Spinal cord (tissue), 10 donors: ENCODE results near the gene C19orf85. TPM values are rescaled to one million over a fixed set of nuclear protein-coding genes. Genes with fewer than 3 reads are reported as not detected.
A peak's percentile ranks its signal among the peaks of the same experiment; 100 is the strongest.

Experiments used
- DNase-seq, 6 donors: peaks; one replicate each; pipeline versions ENCODE4 v3.0.0 to v3.0.0-alpha.2; 2013 to 2015; ENCODE audit warnings: low spot score in 6 of 6, low read depth in 4 of 6
- H3K27ac ChIP-seq: one replicate; pipeline ENCODE4 v1.5.1; 2013; ENCODE audit warnings: low read depth, low read length, control low read depth
- H3K27me3 ChIP-seq: one replicate; pipeline ENCODE4 v1.6.1; 2013; ENCODE audit warnings: low read length; ENCODE audit not compliant: control insufficient read depth, insufficient read depth
- H3K36me3 ChIP-seq: one replicate; pipeline ENCODE4 v1.6.1; 2013; ENCODE audit warnings: low read length; ENCODE audit not compliant: control insufficient read depth, insufficient read depth
- H3K4me1 ChIP-seq: one replicate; pipeline ENCODE4 v1.6.1; 2013; ENCODE audit warnings: low read length; ENCODE audit not compliant: control insufficient read depth, insufficient read depth
- H3K4me3 ChIP-seq: one replicate; pipeline ENCODE4 v1.5.1; 2013; ENCODE audit warnings: low read depth, low read length, control low read depth
- H3K9me3 ChIP-seq: one replicate; pipeline ENCODE4 v1.6.1; 2013; ENCODE audit warnings: low read length; ENCODE audit not compliant: control insufficient read depth, insufficient read depth
- WGBS: methylation state at CpG from one replicate; pipeline ENCODE4 v1.1.5; 2013; ENCODE audit warnings: missing lambda C conversion rate; ENCODE audit not compliant: insufficient coverage; 5-methylcytosine and 5-hydroxymethylcytosine counted together
- polyA plus RNA-seq, 2 donors: library from polyadenylated mRNA; unstranded; fragments of 120-200 nt; gene quantifications; one replicate each; pipeline ENCODE4 v1.2.1, GENCODE V29; 2013; ENCODE audit not compliant: insufficient read length in 2 of 2
- total RNA-seq, 2 donors: library from RNA; depleted of rRNA in 1 of 2; stranded (reverse); fragments of 120-200 nt in 1 of 2; fragments of >200 nt in 1 of 2; gene quantifications; one replicate each; pipeline versions ENCODE4 v1.2.3 to v1.2.4, GENCODE V29; 2013 to 2014
- donor health status: healthy.

C19orf85 gene
- total and polyA plus RNA-seq, 4 donors, result not detected

DNA sequence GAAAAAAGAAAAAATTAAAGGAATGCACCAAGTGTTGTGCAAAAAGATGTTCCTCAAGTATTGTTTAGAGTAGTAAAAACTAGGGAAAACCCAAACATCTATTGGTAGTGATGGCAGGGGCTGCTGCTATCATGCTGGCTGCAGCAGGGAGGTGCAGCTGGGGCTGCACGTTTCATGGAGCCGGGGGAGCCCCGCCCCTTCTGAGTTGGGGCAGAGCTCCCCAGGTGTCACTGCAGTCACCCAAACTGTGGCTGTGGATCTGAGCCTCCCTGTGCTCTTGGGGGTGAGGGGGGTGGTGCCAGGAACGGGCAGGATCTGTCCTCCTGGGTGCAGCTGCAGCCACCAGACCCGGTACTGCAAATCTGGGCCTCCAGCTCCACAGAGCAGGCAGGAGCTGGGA lies 45.4 kb downstream of the C19orf85 start:
- Histone ChIP-seq H3K27ac (no peak overlapping the region), H3K36me3 (no peaks in the 10 kb centered on the region), H3K4me3 (no peak overlapping the region), H3K27me3 (no peaks in the 10 kb centered on the region), H3K4me1 (peaks cover 10% of the 10 kb centered on the region), H3K9me3 (no peaks in the 10 kb centered on the region)
- WGBS, result 73% methylated on average over 5 of the region's 5 CpGs
- DNase-seq, result no peak

DNA sequence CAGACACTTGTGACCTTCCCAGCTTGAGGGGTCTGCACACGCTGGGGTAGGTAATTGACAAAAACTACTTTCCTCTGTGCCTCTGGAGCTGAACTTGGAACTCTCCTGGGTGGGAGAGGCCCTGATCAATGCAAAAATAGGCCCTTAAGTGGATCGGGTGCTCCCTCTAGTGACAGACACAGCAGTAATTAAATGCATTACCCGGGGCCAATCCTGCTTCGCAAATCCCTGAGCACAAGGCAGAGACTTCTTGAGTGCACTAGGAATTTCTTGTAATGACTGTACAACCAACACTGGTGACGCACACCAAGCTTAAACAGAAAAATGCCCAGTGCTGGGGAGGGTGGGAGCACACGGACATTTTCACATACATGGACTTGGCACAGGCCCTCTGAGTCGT lies 46.4 kb downstream of the C19orf85 start:
- peak in 5 of 6 donors; percentile 47 to 93 (median 71) for DNase-seq
- no peaks in the 10 kb centered on the region for H3K36me3 ChIP-seq
- H3K4me1 ChIP-seq, result peaks cover 4% of the 10 kb centered on the region
- no peaks in the 10 kb centered on the region for H3K27me3 ChIP-seq
- H3K4me3 ChIP-seq, result no peak overlapping the region
- 8% methylated on average over 4 of the region's 7 CpGs for WGBS
- no peaks in the 10 kb centered on the region for H3K9me3 ChIP-seq
- no peak overlapping the region for H3K27ac ChIP-seq

Other genes with a start within 250 kb of the C19orf85 start
- 1 to 10 TPM in 1 of 2 donors, under 1 TPM in 1; 0.59 to 1.9 TPM for gene TMEM86B, start 236.0 kb downstream of the C19orf85 start, total RNA-seq
- gene TMEM86B, start 236.0 kb downstream of the C19orf85 start, polyA plus RNA-seq, result 1 to 10 TPM; 6.6 to 8.0 TPM
- 10 to 100 TPM; 22.6 to 23.9 TPM for gene PPP6R1, start 205.7 kb downstream of the C19orf85 start, total RNA-seq
- 10 to 100 TPM; 58.9 to 66.8 TPM for gene PPP6R1, start 205.7 kb downstream of the C19orf85 start, polyA plus RNA-seq
- 10 to 100 TPM; 19.6 to 24.0 TPM for gene HSPBP1, start 184.6 kb downstream of the C19orf85 start, total RNA-seq
- gene HSPBP1, start 184.6 kb downstream of the C19orf85 start, polyA plus RNA-seq, result 10 to 100 TPM; 68.3 to 71.4 TPM
- gene BRSK1, start 180.8 kb downstream of the C19orf85 start, total RNA-seq, result 10 to 100 TPM; 46.4 to 51.9 TPM
- gene BRSK1, start 180.8 kb downstream of the C19orf85 start, polyA plus RNA-seq, result 100 to 1,000 TPM; 201 to 206 TPM
- gene TMEM150B, start 139.4 kb downstream of the C19orf85 start, total RNA-seq, result under 1 TPM; 0.66 to 0.89 TPM
- under 1 TPM; 0.52 to 0.77 TPM for gene TMEM150B, start 139.4 kb downstream of the C19orf85 start, polyA plus RNA-seq
- 10 to 100 TPM in 1 of 2 donors, 1 to 10 TPM in 1; 7.0 to 22.4 TPM for gene KMT5C, start 124.9 kb downstream of the C19orf85 start, total RNA-seq
- gene KMT5C, start 124.9 kb downstream of the C19orf85 start, polyA plus RNA-seq, result 10 to 100 TPM; 25.5 to 39.2 TPM
- gene COX6B2, start 110.0 kb downstream of the C19orf85 start, total RNA-seq, result 1 to 10 TPM in 1 of 2 donors, under 1 TPM in 1; 0.69 to 2.8 TPM
- 1 to 10 TPM; 3.8 to 4.8 TPM for gene COX6B2, start 110.0 kb downstream of the C19orf85 start, polyA plus RNA-seq
- gene GARIN5B, start 101.5 kb downstream of the C19orf85 start, total RNA-seq, result not detected
- under 1 TPM; 0.14 to 0.43 TPM for gene GARIN5B, start 101.5 kb downstream of the C19orf85 start, polyA plus RNA-seq
- under 1 TPM; 0.20 to 0.22 TPM for gene IL11, start 94.3 kb downstream of the C19orf85 start, total RNA-seq
- 1 to 10 TPM; 1.5 to 1.9 TPM for gene IL11, start 94.3 kb downstream of the C19orf85 start, polyA plus RNA-seq
- 1 to 10 TPM in 1 of 2 donors, under 1 TPM in 1; 0.40 to 2.2 TPM for gene TMEM190, start 87.9 kb downstream of the C19orf85 start, total RNA-seq
- gene TMEM190, start 87.9 kb downstream of the C19orf85 start, polyA plus RNA-seq, result 1 to 10 TPM in 1 of 2 donors, under 1 TPM in 1; 0.65 to 5.0 TPM
- under 1 TPM in 1 of 2 donors, not detected in 1; 0.55 TPM for gene TMEM238, start 80.5 kb downstream of the C19orf85 start, total RNA-seq
- under 1 TPM; 0.69 to 0.86 TPM for gene TMEM238, start 80.5 kb downstream of the C19orf85 start, polyA plus RNA-seq
- 100 to 1,000 TPM; 135 to 417 TPM for gene RPL28, start 78.8 kb downstream of the C19orf85 start, total RNA-seq
- gene RPL28, start 78.8 kb downstream of the C19orf85 start, polyA plus RNA-seq, result 1,000 to 10,000 TPM; 1,153 to 1,205 TPM
- 10 to 100 TPM; 14.6 to 55.8 TPM for gene UBE2S, start 57.0 kb downstream of the C19orf85 start, total RNA-seq
- gene UBE2S, start 57.0 kb downstream of the C19orf85 start, polyA plus RNA-seq, result 100 to 1,000 TPM; 104 to 124 TPM
- 1 to 10 TPM; 4.0 to 5.2 TPM for gene SHISA7, start 21.5 kb downstream of the C19orf85 start, total RNA-seq
- gene SHISA7, start 21.5 kb downstream of the C19orf85 start, polyA plus RNA-seq, result 10 to 100 TPM; 29.1 to 35.6 TPM
- 10 to 100 TPM; 30.3 to 59.3 TPM for gene ISOC2, start 3.1 kb downstream of the C19orf85 start, total RNA-seq
- 10 to 100 TPM; 60.2 to 65.1 TPM for gene ISOC2, start 3.1 kb downstream of the C19orf85 start, polyA plus RNA-seq
- 1 to 10 TPM; 1.5 to 1.7 TPM for gene ZNF628, start 11.9 kb upstream of the C19orf85 start, total RNA-seq
- gene ZNF628, start 11.9 kb upstream of the C19orf85 start, polyA plus RNA-seq, result 1 to 10 TPM; 5.7 to 6.6 TPM
- 10 to 100 TPM; 16.2 to 45.6 TPM for gene NAT14, start 20.4 kb upstream of the C19orf85 start, total RNA-seq
- gene NAT14, start 20.4 kb upstream of the C19orf85 start, polyA plus RNA-seq, result 10 to 100 TPM; 93.2 to 94.0 TPM
- 1 to 10 TPM; 3.5 to 6.0 TPM for gene SSC5D, start 23.7 kb upstream of the C19orf85 start, total RNA-seq
- 1 to 10 TPM; 2.3 to 4.7 TPM for gene SSC5D, start 23.7 kb upstream of the C19orf85 start, polyA plus RNA-seq
- gene SBK2, start 72.4 kb upstream of the C19orf85 start, total RNA-seq, result under 1 TPM in 1 of 2 donors, not detected in 1; 0.44 TPM
- gene SBK2, start 72.4 kb upstream of the C19orf85 start, polyA plus RNA-seq, result under 1 TPM in 1 of 2 donors, not detected in 1; 0.15 TPM
- gene SBK3, start 80.8 kb upstream of the C19orf85 start, total RNA-seq, result under 1 TPM in 1 of 2 donors, not detected in 1; 0.11 TPM
- under 1 TPM in 1 of 2 donors, not detected in 1; 0.17 TPM for gene SBK3, start 80.8 kb upstream of the C19orf85 start, polyA plus RNA-seq
- gene ZNF579, start 116.1 kb upstream of the C19orf85 start, total RNA-seq, result 1 to 10 TPM; 2.1 to 9.9 TPM
- 10 to 100 TPM; 24.9 to 25.3 TPM for gene ZNF579, start 116.1 kb upstream of the C19orf85 start, polyA plus RNA-seq
- 1 to 10 TPM; 2.3 to 7.5 TPM for gene FIZ1, start 134.8 kb upstream of the C19orf85 start, total RNA-seq
- 10 to 100 TPM; 23.4 to 26.5 TPM for gene FIZ1, start 134.8 kb upstream of the C19orf85 start, polyA plus RNA-seq
- gene ZNF524, start 135.5 kb upstream of the C19orf85 start, total RNA-seq, result 1 to 10 TPM; 5.1 to 9.6 TPM
- 10 to 100 TPM; 11.2 to 13.6 TPM for gene ZNF524, start 135.5 kb upstream of the C19orf85 start, polyA plus RNA-seq
- 1 to 10 TPM; 1.4 to 2.1 TPM for gene ZNF865, start 140.9 kb upstream of the C19orf85 start, total RNA-seq
- 10 to 100 TPM; 14.8 to 15.4 TPM for gene ZNF865, start 140.9 kb upstream of the C19orf85 start, polyA plus RNA-seq
- 1 to 10 TPM; 2.9 to 6.3 TPM for gene ZNF784, start 159.8 kb upstream of the C19orf85 start, total RNA-seq
- 10 to 100 TPM in 1 of 2 donors, 1 to 10 TPM in 1; 9.9 to 12.8 TPM for gene ZNF784, start 159.8 kb upstream of the C19orf85 start, polyA plus RNA-seq
- 10 to 100 TPM in 1 of 2 donors, 1 to 10 TPM in 1; 3.5 to 15.6 TPM for gene ZNF580, start 176.3 kb upstream of the C19orf85 start, total RNA-seq
- 10 to 100 TPM; 61.7 to 71.7 TPM for gene ZNF580, start 176.3 kb upstream of the C19orf85 start, polyA plus RNA-seq
- 10 to 100 TPM in 1 of 2 donors, 1 to 10 TPM in 1; 6.6 to 10.5 TPM for gene ZNF581, start 178.9 kb upstream of the C19orf85 start, total RNA-seq
- gene ZNF581, start 178.9 kb upstream of the C19orf85 start, polyA plus RNA-seq, result 10 to 100 TPM; 19.0 to 20.5 TPM
- gene CCDC106, start 183.5 kb upstream of the C19orf85 start, total RNA-seq, result 10 to 100 TPM; 13.4 to 14.1 TPM
- gene CCDC106, start 183.5 kb upstream of the C19orf85 start, polyA plus RNA-seq, result 10 to 100 TPM; 56.9 to 57.6 TPM
- 100 to 1,000 TPM in 1 of 2 donors, 10 to 100 TPM in 1; 60.7 to 119 TPM for gene U2AF2, start 190.3 kb upstream of the C19orf85 start, total RNA-seq
- gene U2AF2, start 190.3 kb upstream of the C19orf85 start, polyA plus RNA-seq, result 100 to 1,000 TPM; 203 to 207 TPM
- gene EPN1, start 210.5 kb upstream of the C19orf85 start, total RNA-seq, result 10 to 100 TPM; 31.3 to 33.4 TPM
- 100 to 1,000 TPM; 188 to 192 TPM for gene EPN1, start 210.5 kb upstream of the C19orf85 start, polyA plus RNA-seq